Stimulated activated CD4-positive, alpha-beta T cell treated with anti-CD3 and anti-CD28 coated beads, Interleukin-1b, Interleukin-23, amount 100 ng/mL, for 4 hours (primary cell): Measurements from ENCODE around the gene PRSS33.

Experiments used
- DNase-seq, 2 donors: peaks; one replicate each; pipeline ENCODE4 v3.0.0-alpha.2; 2020; ENCODE audit warnings: low read depth in 2 of 2

Gene PRSS33

DNA sequence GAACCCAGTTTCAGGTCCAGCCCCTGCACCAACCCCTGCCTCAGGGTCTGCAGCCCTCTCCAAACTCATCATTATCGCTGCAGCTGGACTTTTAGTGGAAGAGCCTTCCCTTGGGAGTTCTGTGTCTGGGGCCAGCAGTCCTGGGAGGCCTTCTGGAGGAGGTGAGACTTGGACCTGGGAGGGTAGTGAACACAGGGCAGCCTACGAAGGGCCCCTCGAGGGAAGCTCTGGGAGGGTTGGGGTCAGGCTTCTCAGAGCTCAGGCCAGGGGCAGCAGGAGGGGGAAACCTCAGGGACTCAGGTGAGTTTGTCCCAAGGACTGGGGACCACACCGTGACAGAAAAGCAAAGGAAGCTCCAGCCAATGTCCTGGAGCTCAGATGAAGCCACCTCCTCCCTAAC is 46.2 kb downstream of the PRSS33 start:
- no peak for DNase-seq

GRCh38 chr16:2740476-2740875 is 46.9 kb downstream of the PRSS33 start:
- no peak for DNase-seq

DNA sequence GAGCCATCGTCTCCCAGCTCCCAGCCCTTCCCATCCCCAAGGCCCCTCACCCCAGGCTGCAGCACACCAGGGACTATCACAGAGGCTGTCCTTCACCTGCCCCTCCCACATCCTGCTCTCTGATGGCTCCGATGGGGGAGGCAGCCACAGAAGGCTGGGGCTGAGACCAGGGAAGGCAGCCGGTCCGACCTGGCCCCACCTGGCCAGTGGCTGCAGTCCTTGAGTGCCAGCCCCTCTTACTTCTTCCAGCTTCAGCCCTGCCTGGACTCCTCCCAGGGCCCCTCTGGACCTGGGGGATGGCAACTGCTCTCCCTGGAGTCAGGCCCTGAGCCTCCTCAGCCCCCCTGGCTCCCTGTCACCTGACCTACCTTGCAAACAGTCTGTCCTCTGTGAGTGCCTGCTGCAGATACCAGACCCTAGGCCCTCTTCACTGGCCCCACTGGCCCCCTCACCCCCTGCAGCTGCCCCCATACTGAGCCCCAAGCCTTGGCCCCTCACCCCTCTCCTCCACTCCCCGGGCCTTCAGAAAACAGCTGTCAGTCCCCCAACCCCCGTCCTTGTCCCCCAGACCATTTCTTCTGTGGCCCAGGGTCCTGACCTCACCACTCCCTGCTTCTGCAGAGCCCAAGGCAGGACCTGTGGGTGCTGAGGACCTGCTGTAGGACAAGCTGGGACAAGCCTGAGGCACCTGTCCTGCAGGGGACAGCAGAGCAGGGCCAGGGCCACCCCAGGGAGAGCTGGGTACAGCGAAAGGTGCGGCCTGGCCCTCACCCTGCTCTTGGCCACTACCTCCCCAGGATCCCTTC is 47.5 kb downstream of the PRSS33 start:
- DNase-seq = no peak

DNA sequence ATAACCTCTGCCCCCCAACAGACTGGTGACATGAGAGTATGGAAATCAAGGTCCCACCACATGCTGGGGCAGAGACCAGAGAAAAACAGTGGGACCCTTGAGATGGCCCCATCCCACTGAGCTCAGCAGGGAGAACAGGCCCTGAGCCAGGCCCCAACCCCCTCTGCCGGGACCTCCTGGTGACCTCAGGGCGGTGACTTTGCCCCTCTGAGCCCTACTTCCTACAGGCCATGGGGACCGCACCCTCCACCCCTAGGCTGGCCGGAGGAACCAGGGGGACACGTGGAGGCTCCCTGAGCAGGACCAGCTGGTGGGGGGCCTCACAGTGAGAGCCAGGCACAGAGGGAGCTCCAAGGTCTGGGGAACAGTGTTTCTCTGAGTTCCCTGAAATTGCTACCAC is 48.7 kb downstream of the PRSS33 start:
- no peak for DNase-seq

GRCh38 chr16:2737895-2738418 is 49.4 kb downstream of the PRSS33 start:
- DNase-seq = no peak

- no peak for DNase-seq
These were observed 50.1 kb downstream of the PRSS33 start for GRCh38 chr16:2737238-2737605.

DNA sequence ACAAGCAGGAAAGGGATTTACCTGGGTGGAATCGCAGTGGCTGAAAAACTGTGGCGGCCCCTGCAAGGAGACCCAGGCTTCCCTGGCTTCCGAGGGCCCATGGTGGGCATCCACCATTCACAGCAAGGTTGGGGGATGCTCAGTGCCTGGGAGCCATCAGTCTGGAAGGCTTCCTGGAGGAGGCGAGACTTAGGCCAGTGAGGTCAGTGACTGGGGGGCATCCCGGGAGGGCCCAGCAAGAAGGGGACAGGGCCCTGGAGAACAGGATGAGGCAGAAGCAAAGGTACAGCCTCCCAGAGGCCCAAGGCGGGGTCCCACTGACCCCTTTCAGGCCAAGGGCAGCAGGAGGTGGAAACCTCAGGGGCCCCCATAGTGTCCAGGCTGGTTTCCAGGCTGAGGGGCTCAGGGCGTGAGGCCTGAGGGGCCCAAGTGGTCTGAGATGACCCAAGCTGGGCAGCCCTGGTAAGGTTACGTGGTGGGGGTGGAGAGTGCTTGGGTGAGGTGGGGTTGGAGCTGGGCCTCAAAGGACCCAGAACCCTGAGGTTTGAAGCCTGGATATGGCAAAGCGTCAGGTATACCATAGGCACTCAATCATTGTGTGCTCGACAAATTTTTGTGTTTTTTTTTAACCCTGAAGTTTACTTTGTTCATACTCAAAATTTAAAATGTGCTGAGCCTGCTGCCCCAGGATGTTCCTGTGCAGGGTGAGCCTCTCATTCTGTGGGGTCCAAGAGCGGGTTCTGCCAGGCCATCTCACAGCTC is 50.7 kb downstream of the PRSS33 start:
- DNase-seq = no peak

GRCh38 chr16:2734844-2735515 is 52.4 kb downstream of the PRSS33 start:
- DNase-seq = no peak
